ENCODE measurements around the gene TRAPPC3. TPM values are rescaled to one million over a fixed set of nuclear protein-coding genes. Genes with fewer than 3 reads are reported as not detected.

Gene TRAPPC3
- total and polyA plus RNA-seq, 9 of the 15 experiments (the other 6 are each of a cell fraction or from before 2014, with no cell fraction given) = 20.6 to 141 (median 112) TPM

- TF ChIP-seq ZFPM2 (CRISPR knock-in tag; IDR thresholded peaks at IDR 0.05) (no peak), TEAD4 (IDR thresholded peaks at IDR 0.05; ENCODE audit: low read length) (no peak), TEAD4 (CRISPR knock-in tag; IDR thresholded peaks at IDR 0.05; ENCODE audit: borderline replicate concordance) (no peak), POLR2A (conservative IDR thresholded peaks at IDR 0.05) (no peak), ID3 (CRISPR knock-in tag; IDR thresholded peaks at IDR 0.05) (no peak), ID3 (tag; IDR thresholded peaks at IDR 0.05) (no peak), TAL1 (IDR thresholded peaks at IDR 0.05) (no peak), PRPF4 (IDR thresholded peaks at IDR 0.05; ENCODE audit: insufficient read depth, low read depth, low read length, poor library complexity, severe bottlenecking) (no peak), TFAP4 (CRISPR knock-in tag; IDR thresholded peaks at IDR 0.05; ENCODE audit: borderline replicate concordance) (0 out of 2 replicates have a peak, but pooled peaks have one; percentile 3), HNRNPUL1 (IDR thresholded peaks at IDR 0.05; ENCODE audit: low read length) (no peak), ZBTB11 (CRISPR knock-in tag; IDR thresholded peaks at IDR 0.05) (no peak), KAT7 (CRISPR knock-in tag; IDR thresholded peaks at IDR 0.05; ENCODE audit: borderline replicate concordance) (0 out of 2 replicates have a peak, but pooled peaks have one; percentile 8), SIN3B (IDR thresholded peaks at IDR 0.05; ENCODE audit: low read depth) (no peak), SNAPC5 (CRISPR knock-in tag; IDR thresholded peaks at IDR 0.05) (no peak), ZNF239 (CRISPR knock-in tag; IDR thresholded peaks at IDR 0.05) (no peak), ATF4 (CRISPR knock-in tag; IDR thresholded peaks at IDR 0.05) (no peak), E2F5 (CRISPR knock-in tag; IDR thresholded peaks at IDR 0.05) (no peak), MAFG (tag; conservative IDR thresholded peaks at IDR 0.05) (no peak), SMARCC2 (IDR thresholded peaks at IDR 0.05; ENCODE audit: low read depth) (no peak), FOXO4 (CRISPR knock-in tag; IDR thresholded peaks at IDR 0.05) (no peak), NFE2 (IDR thresholded peaks at IDR 0.05; ENCODE audit: low read depth) (no peak)
These were observed 5.6 kb upstream of the TRAPPC3 start (continued) for GRCh38 chr1:36154765-36155407.

Measured in K562 (cell line).